ENCODE data around the gene RTP5.
A peak's percentile ranks its signal among the peaks of the same experiment; 100 is the strongest.

Gene RTP5

GRCh38 chr2:241854342-241855244 lies 14.9 kb upstream of the RTP5 start:
- Histone ChIP-seq H3K4me3 (ENCODE audit: low read depth in 1 of 2, low read length in 2 of 2) (no peak overlapping the region), H3K4me1 (ENCODE audit: control insufficient read depth in 1 of 2, insufficient read depth in 2 of 2, low read length in 2 of 2) (peaks cover 0 to 7% of the 10 kb centered on the region in 2 donors), H3K36me3 (ENCODE audit: control insufficient read depth in 1 of 2, insufficient read depth in 2 of 2, low read length in 2 of 2) (no peaks in the 10 kb centered on the region), H3K27me3 (ENCODE audit: low read depth, low read length) (no peaks in the 10 kb centered on the region), H3K27ac (ENCODE audit: low read length) (no peak overlapping the region), H3K9me3 (ENCODE audit: control insufficient read depth in 1 of 2, low read length in 2 of 2) (no peaks in the 10 kb centered on the region)

DNA sequence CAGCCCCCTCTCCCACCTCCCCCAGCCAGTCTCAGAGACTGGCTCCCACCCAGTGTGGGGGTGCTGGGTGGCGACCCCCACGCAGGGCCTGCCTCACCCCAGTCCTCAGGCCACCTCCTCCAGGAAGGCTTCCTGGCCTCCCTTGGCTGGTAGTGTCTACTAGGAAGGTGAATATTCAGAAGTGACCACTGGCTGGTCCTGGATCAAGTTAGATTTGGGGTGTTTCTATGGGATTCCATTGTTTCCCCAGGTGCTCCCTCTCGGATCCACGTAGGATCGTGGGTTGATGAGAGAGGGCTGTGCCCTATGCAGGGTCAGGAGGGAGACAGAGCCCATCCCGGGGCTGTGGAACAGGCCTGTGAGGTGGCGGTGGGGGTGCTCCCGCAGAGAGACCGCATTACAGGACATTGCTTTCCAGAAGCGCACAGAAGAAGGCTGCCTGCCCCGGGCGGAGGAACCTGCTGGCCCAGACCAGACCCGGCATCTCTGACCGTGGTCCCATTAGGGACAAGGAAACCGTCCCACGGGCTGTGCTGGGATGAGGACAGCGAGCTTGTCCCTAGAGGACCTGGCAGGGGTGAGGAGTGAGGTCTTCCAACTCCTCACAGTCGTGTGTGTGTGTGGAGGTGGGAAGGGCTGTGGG lies 14.2 kb upstream of the RTP5 start:
- Histone ChIP-seq H3K4me3 (ENCODE audit: low read depth in 1 of 2, low read length in 2 of 2) (no peak overlapping the region), H3K27ac (ENCODE audit: low read length) (no peak overlapping the region), H3K36me3 (ENCODE audit: control insufficient read depth in 1 of 2, insufficient read depth in 2 of 2, low read length in 2 of 2) (no peaks in the 10 kb centered on the region), H3K27me3 (ENCODE audit: low read depth, low read length) (no peaks in the 10 kb centered on the region), H3K4me1 (ENCODE audit: control insufficient read depth in 1 of 2, insufficient read depth in 2 of 2, low read length in 2 of 2) (peaks cover 4 to 12% of the 10 kb centered on the region in 2 donors), H3K9me3 (ENCODE audit: control insufficient read depth in 1 of 2, low read length in 2 of 2) (no peaks in the 10 kb centered on the region)

GRCh38 chr2:241855888-241856422 lies 13.6 kb upstream of the RTP5 start:
- Histone ChIP-seq H3K4me1 (ENCODE audit: control insufficient read depth in 1 of 2, insufficient read depth in 2 of 2, low read length in 2 of 2) (peaks cover 5 to 18% of the 10 kb centered on the region in 2 donors), H3K36me3 (ENCODE audit: control insufficient read depth in 1 of 2, insufficient read depth in 2 of 2, low read length in 2 of 2) (no peaks in the 10 kb centered on the region), H3K27ac (ENCODE audit: low read length) (no peak overlapping the region), H3K9me3 (ENCODE audit: control insufficient read depth in 1 of 2, low read length in 2 of 2) (no peaks in the 10 kb centered on the region), H3K27me3 (ENCODE audit: low read depth, low read length) (no peaks in the 10 kb centered on the region), H3K4me3 (ENCODE audit: low read depth in 1 of 2, low read length in 2 of 2) (no peak overlapping the region)

GRCh38 chr2:241857041-241857541 lies 12.4 kb upstream of the RTP5 start:
- Histone ChIP-seq H3K4me1 (ENCODE audit: control insufficient read depth in 1 of 2, insufficient read depth in 2 of 2, low read length in 2 of 2) (peaks cover 5 to 18% of the 10 kb centered on the region in 2 donors), H3K27ac (ENCODE audit: low read length) (no peak overlapping the region), H3K27me3 (ENCODE audit: low read depth, low read length) (peaks cover 4% of the 10 kb centered on the region), H3K36me3 (ENCODE audit: control insufficient read depth in 1 of 2, insufficient read depth in 2 of 2, low read length in 2 of 2) (no peaks in the 10 kb centered on the region), H3K9me3 (ENCODE audit: control insufficient read depth in 1 of 2, low read length in 2 of 2) (no peaks in the 10 kb centered on the region), H3K4me3 (ENCODE audit: low read depth in 1 of 2, low read length in 2 of 2) (no peak overlapping the region)

DNA sequence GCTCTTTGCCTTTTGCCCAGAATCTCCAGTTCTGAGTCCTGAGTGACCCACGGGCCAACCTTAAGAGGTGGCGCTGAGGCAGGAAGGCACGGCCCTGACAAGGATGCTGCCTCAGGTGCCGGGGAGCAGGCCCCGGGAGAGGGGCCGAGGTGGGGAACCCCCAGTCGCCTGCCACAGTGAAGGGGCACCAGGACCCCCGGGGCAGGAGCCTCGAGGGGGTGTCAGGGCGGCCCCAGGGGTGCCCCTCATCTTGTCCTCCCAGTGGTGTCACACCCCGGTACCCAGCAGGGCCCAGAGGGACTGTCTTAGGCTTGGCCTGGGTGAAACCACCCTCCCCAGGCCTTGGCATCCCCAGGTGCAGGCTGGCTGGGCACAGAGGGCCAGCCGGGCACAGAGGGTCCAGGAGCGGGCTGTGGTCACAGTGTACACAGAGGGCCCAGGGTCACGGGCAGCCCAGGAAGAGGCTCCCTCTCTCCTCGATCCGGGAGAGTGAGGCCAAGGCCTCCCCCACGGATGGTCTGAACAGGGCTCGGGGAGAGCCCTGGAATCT lies 11.9 kb upstream of the RTP5 start:
- peaks cover 5 to 18% of the 10 kb centered on the region in 2 donors for H3K4me1 ChIP-seq (ENCODE audit: control insufficient read depth in 1 of 2, insufficient read depth in 2 of 2, low read length in 2 of 2)
- no peak overlapping the region for H3K4me3 ChIP-seq (ENCODE audit: low read depth in 1 of 2, low read length in 2 of 2)
- H3K27me3 ChIP-seq (ENCODE audit: low read depth, low read length) = peaks cover 4% of the 10 kb centered on the region
- H3K9me3 ChIP-seq (ENCODE audit: control insufficient read depth in 1 of 2, low read length in 2 of 2) = no peaks in the 10 kb centered on the region
- no peaks in the 10 kb centered on the region for H3K36me3 ChIP-seq (ENCODE audit: control insufficient read depth in 1 of 2, insufficient read depth in 2 of 2, low read length in 2 of 2)
- no peak overlapping the region for H3K27ac ChIP-seq (ENCODE audit: low read length)

DNA sequence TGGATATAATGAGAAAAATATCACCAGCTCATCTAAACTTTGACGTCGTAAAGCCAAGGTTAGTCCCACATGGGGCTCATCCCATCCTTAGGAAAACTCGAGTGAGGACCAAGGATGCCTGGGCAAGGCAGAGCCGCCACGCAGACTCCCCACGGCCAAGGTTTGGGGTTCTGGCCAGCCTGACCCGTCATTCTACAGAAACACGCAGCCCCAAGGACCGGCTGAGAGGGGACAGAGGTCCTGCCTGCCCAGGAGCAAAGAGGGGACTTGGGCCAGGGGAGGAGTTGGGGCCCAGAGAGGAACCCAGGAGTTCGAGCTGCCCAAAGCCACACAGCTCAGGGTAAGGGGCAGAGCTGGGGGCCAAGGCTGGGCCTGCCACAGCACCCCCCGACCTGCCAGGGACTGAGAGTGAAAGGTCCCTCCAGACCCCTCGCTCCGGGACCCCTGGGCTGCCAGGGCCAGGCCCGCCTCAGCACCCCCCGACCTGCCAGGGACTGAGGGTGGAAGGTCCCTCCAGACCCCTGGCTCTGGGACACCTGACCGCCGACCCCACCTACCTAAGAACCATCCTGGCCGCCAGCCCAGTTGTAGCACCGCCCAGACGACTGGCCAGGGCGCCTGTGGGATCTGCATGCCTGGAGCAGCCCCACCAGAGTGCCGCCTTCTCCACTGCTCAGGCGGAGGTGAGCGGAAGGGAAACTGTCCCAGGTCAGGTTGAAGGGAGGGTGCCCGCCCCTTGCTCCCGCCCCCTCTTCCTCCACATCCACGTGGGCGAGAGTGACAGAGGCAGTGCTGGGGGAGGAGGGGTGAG lies 11.1 kb upstream of the RTP5 start, which contains the start of gene PDCD1:
PDCD1 (minus strand) TSS at position 689 of the 811 bp plus-strand sequence; CDS start at position 633, 56 bp downstream.
- no peak within 1 kb of the TSS for H3K27ac ChIP-seq (ENCODE audit: low read length)
- H3K9me3 ChIP-seq (ENCODE audit: control insufficient read depth in 1 of 2, low read length in 2 of 2) = no peaks in the 10 kb centered on the region
- peaks cover 4% of the 10 kb centered on the region for H3K27me3 ChIP-seq (ENCODE audit: low read depth, low read length)
- peak within 1 kb of the TSS in 1 of 2 donors; percentile 20 for H3K4me3 ChIP-seq (ENCODE audit: low read depth in 1 of 2, low read length in 2 of 2)
- H3K36me3 ChIP-seq (ENCODE audit: control insufficient read depth in 1 of 2, insufficient read depth in 2 of 2, low read length in 2 of 2) = no peaks in the 10 kb centered on the region
- H3K4me1 ChIP-seq (ENCODE audit: control insufficient read depth in 1 of 2, insufficient read depth in 2 of 2, low read length in 2 of 2) = peaks cover 5 to 21% of the 10 kb centered on the region in 2 donors

- Histone ChIP-seq H3K9me3 (ENCODE audit: control insufficient read depth in 1 of 2, low read length in 2 of 2) (no peaks in the 10 kb centered on the region), H3K4me3 (ENCODE audit: low read depth in 1 of 2, low read length in 2 of 2) (peak overlapping the region in 1 of 2 donors; percentile 20), H3K27ac (ENCODE audit: low read length) (no peak overlapping the region), H3K4me1 (ENCODE audit: control insufficient read depth in 1 of 2, insufficient read depth in 2 of 2, low read length in 2 of 2) (peaks cover 5 to 23% of the 10 kb centered on the region in 2 donors), H3K36me3 (ENCODE audit: control insufficient read depth in 1 of 2, insufficient read depth in 2 of 2, low read length in 2 of 2) (no peaks in the 10 kb centered on the region), H3K27me3 (ENCODE audit: low read depth, low read length) (peaks cover 6% of the 10 kb centered on the region)
Observed at GRCh38 chr2:241859017-241859435, 10.5 kb upstream of the RTP5 start.

DNA sequence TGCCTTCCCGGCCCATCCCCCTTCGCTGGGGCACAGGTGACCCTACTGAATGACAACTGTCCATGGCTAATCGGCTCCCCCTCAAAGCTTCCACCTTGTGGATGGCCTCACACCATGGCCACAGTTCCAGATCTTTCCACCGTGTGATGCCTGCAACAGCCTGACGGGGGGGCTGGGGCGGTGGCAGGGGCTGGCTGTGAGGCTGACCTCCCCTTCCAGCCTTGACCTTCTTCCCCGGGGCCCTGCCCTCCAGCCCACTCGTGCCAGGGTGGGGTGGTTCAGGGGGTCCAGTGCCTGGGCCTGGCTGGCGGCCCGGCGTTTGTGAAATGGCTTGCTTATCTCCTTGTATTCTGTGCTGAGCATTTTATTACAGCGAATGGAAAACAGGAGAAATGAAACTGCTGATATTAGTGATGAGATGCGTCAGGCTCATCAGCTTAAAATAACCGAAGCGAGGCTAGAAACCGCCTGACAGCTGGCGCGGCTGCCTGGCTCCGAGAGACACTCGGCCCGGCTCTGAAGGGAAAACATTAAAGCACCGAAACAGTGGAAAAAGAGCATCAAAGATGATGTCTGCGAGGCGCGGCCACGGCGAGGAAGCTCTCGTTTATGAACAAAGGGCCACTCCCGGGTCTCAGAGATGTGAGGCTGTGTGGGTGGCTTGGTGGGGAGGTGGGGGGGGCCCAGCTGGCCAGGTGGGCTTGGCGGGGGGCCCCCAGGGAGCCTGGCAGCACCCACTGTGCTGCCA lies 9.9 kb upstream of the RTP5 start:
- Histone ChIP-seq H3K27me3 (ENCODE audit: low read depth, low read length) (peaks cover 12% of the 10 kb centered on the region), H3K36me3 (ENCODE audit: control insufficient read depth in 1 of 2, insufficient read depth in 2 of 2, low read length in 2 of 2) (no peaks in the 10 kb centered on the region), H3K27ac (ENCODE audit: low read length) (peak overlapping the region; percentile 56), H3K4me1 (ENCODE audit: control insufficient read depth in 1 of 2, insufficient read depth in 2 of 2, low read length in 2 of 2) (peaks cover 5 to 23% of the 10 kb centered on the region in 2 donors), H3K9me3 (ENCODE audit: control insufficient read depth in 1 of 2, low read length in 2 of 2) (no peaks in the 10 kb centered on the region), H3K4me3 (ENCODE audit: low read depth in 1 of 2, low read length in 2 of 2) (peak overlapping the region in 1 of 2 donors; percentile 20)

GRCh38 chr2:241860184-241861078 lies 9.1 kb upstream of the RTP5 start:
- H3K4me1 ChIP-seq (ENCODE audit: control insufficient read depth in 1 of 2, insufficient read depth in 2 of 2, low read length in 2 of 2) = peaks cover 5 to 23% of the 10 kb centered on the region in 2 donors
- no peaks in the 10 kb centered on the region for H3K9me3 ChIP-seq (ENCODE audit: control insufficient read depth in 1 of 2, low read length in 2 of 2)
- peaks cover 20% of the 10 kb centered on the region for H3K27me3 ChIP-seq (ENCODE audit: low read depth, low read length)
- peak overlapping the region in 1 of 2 donors; percentile 14 for H3K4me3 ChIP-seq (ENCODE audit: low read depth in 1 of 2, low read length in 2 of 2)
- H3K27ac ChIP-seq (ENCODE audit: low read length) = peak overlapping the region; percentile 56
- H3K36me3 ChIP-seq (ENCODE audit: control insufficient read depth in 1 of 2, insufficient read depth in 2 of 2, low read length in 2 of 2) = no peaks in the 10 kb centered on the region
